Karpas-422 (cell line): Measurements from ENCODE around the gene NRROS. TPM values are rescaled to one million over a fixed set of nuclear protein-coding genes. Genes with fewer than 3 reads are reported as not detected.

Experiments used
- DNase-seq: peaks from one replicate; pipeline ENCODE4 v3.0.0-alpha.2; 2015
- H2AFZ ChIP-seq: fragments of 200-600 bp; sonication (generic); 2 replicates; pipeline ENCODE4 v1.6.1; 2014; ENCODE audit warnings: antibody characterized with exemption, low read length, mixed read lengths
- H3K27ac ChIP-seq: fragments of 200-600 bp; sonication (generic); 2 replicates; pipeline ENCODE4 v1.5.1; 2014; ENCODE audit warnings: mild to moderate bottlenecking, low read length, moderate library complexity
- H3K27me3 ChIP-seq: fragments of 200-600 bp; sonication (generic); 2 replicates; pipeline ENCODE4 v1.6.1; 2014; ENCODE audit warnings: low read length, mixed read lengths
- H3K36me3 ChIP-seq: fragments of 200-600 bp; sonication (generic); 2 replicates; pipeline ENCODE4 v1.6.1; 2014; ENCODE audit warnings: low read length, mixed read lengths; ENCODE audit not compliant: insufficient read depth
- H3K4me1 ChIP-seq: fragments of 200-600 bp; sonication (generic); 2 replicates; pipeline ENCODE4 v1.6.1; 2014; ENCODE audit warnings: mild to moderate bottlenecking, low read length, mixed read lengths
- H3K4me2 ChIP-seq: fragments of 200-600 bp; sonication (generic); 2 replicates; pipeline ENCODE4 v1.6.1; 2014; ENCODE audit warnings: low read length, low read depth, mild to moderate bottlenecking; ENCODE audit not compliant: poor library complexity, severe bottlenecking
- H3K4me3 ChIP-seq: fragments of 200-600 bp; sonication (generic); 2 replicates; pipeline ENCODE4 v1.5.1; 2014; ENCODE audit warnings: mild to moderate bottlenecking, antibody characterized with exemption, low read length, mixed read lengths
- H3K79me2 ChIP-seq: fragments of 200-600 bp; sonication (generic); 2 replicates; pipeline ENCODE4 v1.6.1; 2014; ENCODE audit warnings: mild to moderate bottlenecking, low read length, mixed read lengths
- H3K9ac ChIP-seq: fragments of 200-600 bp; sonication (generic); 2 replicates; pipeline ENCODE4 v1.6.0; 2014; ENCODE audit warnings: low read length
- H3K9me2 ChIP-seq: fragments of 200-600 bp; sonication (generic), shearing (Covaris generic); replicated peaks from 2 replicates; pipeline ENCODE4 v1.6.0; 2014; ENCODE audit warnings: mild to moderate bottlenecking, low read length, moderate library complexity; ENCODE audit not compliant: insufficient read depth
- H3K9me3 ChIP-seq: fragments of 300-700, 200-600 bp; sonication (generic); 2 replicates; pipeline ENCODE4 v1.6.1; 2014; ENCODE audit warnings: low read length, mixed read lengths
- H4K20me1 ChIP-seq: fragments of 200-600 bp; sonication (generic); 2 replicates; pipeline ENCODE4 v1.6.1; 2014; ENCODE audit warnings: mild to moderate bottlenecking, antibody characterized with exemption, low read length, low read depth; ENCODE audit not compliant: insufficient read depth
- total RNA-seq: library from RNA; depleted of rRNA; stranded (reverse); fragments of >200 nt; shearing (Covaris generic); gene quantifications from 2 replicates; pipeline ENCODE4 v1.2.3, GENCODE V29; 2014; ENCODE audit warnings: low replicate concordance

Gene NRROS
- total RNA-seq, 1 experiment from 2014 or later = 0.52 TPM

DNA sequence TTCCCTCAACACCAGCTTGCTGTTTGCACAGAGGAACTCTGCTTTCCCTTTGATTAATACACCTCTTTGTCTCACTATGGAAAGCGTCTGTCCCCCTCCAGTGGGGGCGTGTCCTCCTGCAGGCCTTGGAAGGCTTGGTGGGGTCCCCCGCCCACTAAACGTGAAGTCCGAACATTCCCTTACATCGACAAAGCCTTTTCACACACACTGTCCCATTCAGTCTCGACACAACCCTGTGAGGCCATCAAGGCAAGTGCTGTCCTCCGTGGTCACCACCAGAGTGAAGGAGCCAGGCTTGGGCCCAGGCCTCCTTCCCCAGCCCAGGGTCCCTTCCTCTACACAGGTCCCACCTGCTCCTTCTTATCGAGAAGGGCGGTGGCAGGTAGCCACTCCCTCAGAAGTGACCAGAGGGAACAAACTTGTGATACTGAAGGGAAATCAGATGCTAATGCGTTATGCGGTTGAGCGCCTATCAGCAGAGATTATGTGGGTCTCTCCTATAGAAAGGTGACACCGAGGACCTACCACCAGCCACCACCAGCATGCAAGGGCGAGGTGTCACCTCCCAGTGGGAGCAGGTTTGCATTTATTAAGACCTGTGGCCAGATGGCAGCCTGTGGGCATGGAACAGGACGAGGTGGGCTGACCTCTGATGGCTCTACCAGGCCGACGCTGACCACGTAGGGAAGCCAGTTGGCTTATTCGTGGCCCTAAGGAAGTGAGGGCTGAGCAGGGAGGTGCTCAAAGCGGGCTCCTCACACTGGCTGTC, 6.6 kb downstream of the NRROS start:
- Histone ChIP-seq H3K9me2 (no peaks in the 10 kb centered on the region), H3K79me2 (no peaks in the 10 kb centered on the region), H3K4me2 (no peak overlapping the region), H2AFZ (no peak overlapping the region), H3K4me1 (peaks cover 23% of the 10 kb centered on the region), H3K4me3 (no peak overlapping the region), H3K36me3 (no peaks in the 10 kb centered on the region), H3K9me3 (no peaks in the 10 kb centered on the region), H4K20me1 (no peaks in the 10 kb centered on the region), H3K27me3 (no peaks in the 10 kb centered on the region), H3K9ac (no peak overlapping the region), H3K27ac (no peak overlapping the region)
- DNase-seq = no peak

DNA sequence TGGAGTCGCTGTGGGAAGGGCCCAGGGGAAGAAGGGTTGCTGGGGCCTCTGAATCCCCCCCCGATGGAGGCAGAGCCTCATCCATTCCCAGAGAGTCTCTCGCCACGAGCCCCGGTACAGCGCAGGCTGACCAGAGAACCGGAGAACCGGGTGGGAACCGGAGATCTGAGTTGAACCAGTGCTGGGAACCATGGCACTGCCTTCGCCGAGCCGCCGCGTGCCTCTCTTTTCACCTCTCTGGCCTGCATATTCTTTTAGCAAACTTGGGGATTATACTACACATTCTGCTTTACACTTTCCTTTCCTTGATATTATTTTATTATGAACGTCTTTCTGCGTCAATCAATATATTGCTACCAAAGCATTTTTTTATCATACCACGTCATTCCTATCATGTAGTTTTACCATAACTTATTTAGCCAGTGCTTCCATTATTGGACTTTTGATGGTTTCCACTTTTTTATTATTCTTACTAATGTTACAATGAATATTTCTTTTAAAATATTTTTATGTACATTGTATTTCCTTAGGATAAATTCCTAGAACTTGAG, 7.2 kb downstream of the NRROS start:
- H4K20me1 ChIP-seq = no peaks in the 10 kb centered on the region
- no peaks in the 10 kb centered on the region for H3K9me3 ChIP-seq
- DNase-seq = no peak
- H3K36me3 ChIP-seq = no peaks in the 10 kb centered on the region
- peaks cover 21% of the 10 kb centered on the region for H3K4me1 ChIP-seq
- H3K9ac ChIP-seq = no peak overlapping the region
- H3K79me2 ChIP-seq = no peaks in the 10 kb centered on the region
- no peak overlapping the region for H2AFZ ChIP-seq
- H3K27ac ChIP-seq = no peak overlapping the region
- H3K27me3 ChIP-seq = no peaks in the 10 kb centered on the region
- no peak overlapping the region for H3K4me3 ChIP-seq
- no peaks in the 10 kb centered on the region for H3K9me2 ChIP-seq
- H3K4me2 ChIP-seq = no peak overlapping the region

DNA sequence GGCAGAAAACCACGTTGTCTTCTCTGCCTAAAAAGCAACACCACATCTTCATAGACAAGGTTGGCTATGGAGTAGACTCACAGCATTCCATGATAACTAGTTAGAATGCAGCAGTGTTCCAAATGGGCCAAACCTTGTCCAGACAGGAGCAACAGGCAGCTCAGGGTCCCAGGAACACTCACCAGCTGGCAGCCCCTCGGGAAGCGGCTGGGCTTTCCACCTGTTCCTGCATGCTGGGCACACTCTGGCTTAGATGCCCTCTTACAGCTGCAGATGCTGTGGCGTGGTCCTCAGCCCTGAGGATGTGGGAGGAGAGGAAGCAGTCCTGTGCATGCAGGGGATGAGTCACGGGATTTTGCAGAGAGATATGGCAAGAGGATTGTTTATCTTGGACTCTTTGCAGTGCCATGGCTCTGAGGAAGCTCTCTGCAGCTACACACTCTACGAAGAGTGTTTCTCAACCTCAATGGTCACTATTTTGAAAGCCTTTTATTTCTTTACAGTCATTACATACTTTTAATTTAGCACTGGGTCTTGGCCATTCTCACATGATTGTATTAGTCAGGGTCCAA, 11.3 kb downstream of the NRROS start:
- Histone ChIP-seq H3K4me2 (no peak overlapping the region), H3K9me3 (no peaks in the 10 kb centered on the region), H3K4me3 (no peak overlapping the region), H3K9ac (no peak overlapping the region), H3K27ac (no peak overlapping the region), H3K79me2 (no peaks in the 10 kb centered on the region), H3K9me2 (no peaks in the 10 kb centered on the region), H2AFZ (no peak overlapping the region), H4K20me1 (no peaks in the 10 kb centered on the region), H3K27me3 (no peaks in the 10 kb centered on the region), H3K36me3 (no peaks in the 10 kb centered on the region), H3K4me1 (no peaks in the 10 kb centered on the region; the same call in 1 of the 2 replicates)
- DNase-seq = no peak

DNA sequence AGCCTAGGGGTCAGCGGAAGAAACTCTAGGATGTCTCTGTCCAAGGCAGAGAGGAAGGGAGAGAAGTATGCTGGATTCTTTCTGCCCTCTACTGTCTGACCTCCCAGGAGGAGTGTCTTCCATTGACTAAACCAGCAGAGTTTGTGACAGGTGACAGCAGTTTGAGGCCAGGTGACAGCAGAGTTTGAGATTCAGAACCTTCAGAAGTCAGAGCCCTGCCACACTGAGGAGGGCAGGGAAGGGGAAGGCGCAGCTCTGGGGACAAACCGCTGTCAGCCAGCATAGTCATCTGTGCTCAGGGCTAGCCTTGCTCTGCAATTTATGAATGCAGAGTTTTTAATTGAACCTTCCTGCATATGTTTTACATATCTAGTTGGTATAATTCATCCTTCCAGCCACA, 12.3 kb downstream of the NRROS start:
- H2AFZ ChIP-seq = no peak overlapping the region
- H3K27ac ChIP-seq = no peak overlapping the region
- H3K27me3 ChIP-seq = no peaks in the 10 kb centered on the region
- no peak overlapping the region for H3K4me2 ChIP-seq
- no peaks in the 10 kb centered on the region for H3K79me2 ChIP-seq
- H4K20me1 ChIP-seq = no peaks in the 10 kb centered on the region
- no peak for DNase-seq
- H3K4me1 ChIP-seq = no peaks in the 10 kb centered on the region
- H3K9me2 ChIP-seq = no peaks in the 10 kb centered on the region
- H3K4me3 ChIP-seq = no peak overlapping the region
- no peaks in the 10 kb centered on the region for H3K9me3 ChIP-seq
- no peaks in the 10 kb centered on the region for H3K36me3 ChIP-seq
- no peak overlapping the region for H3K9ac ChIP-seq

DNA sequence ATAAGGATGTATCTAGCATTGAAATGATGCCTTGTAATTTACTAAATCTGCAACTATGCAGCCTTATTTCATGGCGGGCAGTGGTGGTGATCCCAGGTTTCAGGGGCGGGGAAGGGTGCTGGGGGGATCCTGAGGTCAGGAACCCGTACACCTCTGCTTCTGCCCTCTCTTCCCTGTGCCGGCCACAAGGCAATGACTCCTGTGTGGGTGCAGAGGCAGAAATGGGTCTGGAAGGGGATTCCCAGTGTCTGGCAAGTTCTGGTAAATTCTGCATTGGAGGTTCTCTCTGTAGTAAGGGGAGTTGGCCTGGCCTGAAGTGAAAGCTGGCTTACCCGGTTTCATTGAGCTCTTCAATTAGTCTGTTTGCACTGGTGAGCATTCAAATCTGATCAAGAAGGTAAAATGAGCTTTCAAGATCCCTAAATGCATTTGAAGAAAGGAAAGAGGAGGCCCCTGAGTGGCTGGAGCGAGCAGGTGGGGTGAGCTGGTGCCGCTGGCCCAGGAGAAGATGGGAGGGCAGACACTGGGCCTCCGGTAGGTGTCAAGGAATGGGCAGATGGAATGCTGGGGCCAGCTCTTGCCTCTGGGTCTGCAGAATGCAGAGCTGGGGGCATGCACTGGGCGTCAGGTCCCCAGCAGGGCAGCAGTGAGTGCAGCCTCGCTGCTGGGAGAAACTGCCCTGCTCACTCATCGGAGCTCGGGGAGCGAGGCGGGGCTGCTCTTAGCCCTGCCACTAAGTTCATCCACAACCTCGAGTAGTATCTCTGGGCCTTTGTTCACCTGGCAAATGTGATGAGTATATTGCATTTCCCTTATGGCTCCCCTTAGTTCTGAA, 13.7 kb downstream of the NRROS start:
- no peak overlapping the region for H2AFZ ChIP-seq
- no peak overlapping the region for H3K4me2 ChIP-seq
- no peaks in the 10 kb centered on the region for H3K4me1 ChIP-seq
- no peaks in the 10 kb centered on the region for H3K9me3 ChIP-seq
- no peaks in the 10 kb centered on the region for H3K79me2 ChIP-seq
- H3K27ac ChIP-seq = no peak overlapping the region
- H3K9ac ChIP-seq = no peak overlapping the region
- H4K20me1 ChIP-seq = no peaks in the 10 kb centered on the region
- H3K9me2 ChIP-seq = no peaks in the 10 kb centered on the region
- H3K36me3 ChIP-seq = no peaks in the 10 kb centered on the region
- no peaks in the 10 kb centered on the region for H3K27me3 ChIP-seq
- H3K4me3 ChIP-seq = no peak overlapping the region
- no peak for DNase-seq

DNA sequence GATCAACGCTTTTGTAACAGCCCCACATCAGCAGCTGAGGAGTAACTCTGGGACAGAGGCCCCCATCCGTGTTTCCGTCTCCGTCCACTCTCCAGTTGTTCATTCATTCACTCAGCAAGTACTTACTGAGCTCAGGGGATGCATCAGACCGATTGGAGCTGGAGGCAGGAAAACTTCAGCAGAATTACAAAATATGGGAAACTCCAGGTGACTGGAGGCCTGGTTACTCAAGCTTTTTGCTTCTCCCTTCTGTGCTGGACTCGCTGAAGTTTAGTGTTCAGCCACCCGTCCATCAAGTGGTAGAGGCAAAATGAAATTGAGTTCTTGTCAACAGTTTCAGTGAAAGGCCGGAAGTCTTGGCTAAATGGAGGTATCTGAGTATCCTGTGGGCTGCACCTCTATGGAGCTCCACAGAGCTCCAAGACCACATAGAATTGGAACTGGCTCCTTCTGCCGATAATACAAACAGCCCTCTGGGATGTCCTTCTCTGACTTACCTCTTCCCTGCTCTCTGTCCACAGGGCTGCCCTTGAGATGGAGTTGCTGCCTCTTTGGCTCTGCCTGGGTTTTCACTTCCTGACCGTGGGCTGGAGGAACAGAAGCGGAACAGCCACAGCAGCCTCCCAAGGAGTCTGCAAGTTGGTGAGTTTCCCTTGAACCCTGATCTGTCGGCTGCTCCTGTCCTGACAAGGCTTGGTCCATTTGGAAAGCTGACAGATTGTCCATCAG, 14.7 kb downstream of the NRROS start:
- H3K9ac ChIP-seq = no peak overlapping the region
- no peaks in the 10 kb centered on the region for H3K79me2 ChIP-seq

DNA sequence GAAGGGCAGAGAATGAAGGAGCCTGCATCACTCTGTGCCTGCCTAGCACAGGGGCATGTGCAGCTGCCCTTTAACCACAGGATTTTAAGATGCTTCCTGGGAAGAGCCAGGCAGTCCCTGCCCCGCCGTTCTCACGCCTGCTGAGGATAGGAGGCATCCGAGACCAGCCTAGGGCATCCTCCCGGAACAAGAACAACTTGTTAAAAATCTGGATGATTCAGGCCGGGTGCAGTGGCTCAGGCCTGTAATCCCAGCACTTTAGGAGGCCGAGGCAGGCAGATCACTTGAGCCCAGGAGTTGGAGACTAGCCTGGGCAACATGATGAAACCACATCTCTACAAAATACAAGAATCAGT, 15.2 kb downstream of the NRROS start:
- H3K79me2 ChIP-seq = no peaks in the 10 kb centered on the region
- H3K4me3 ChIP-seq = no peak overlapping the region
- no peaks in the 10 kb centered on the region for H3K9me2 ChIP-seq
- no peaks in the 10 kb centered on the region for H3K27me3 ChIP-seq
- H3K9ac ChIP-seq = no peak overlapping the region
- H4K20me1 ChIP-seq = no peaks in the 10 kb centered on the region
- no peak overlapping the region for H2AFZ ChIP-seq
- no peak overlapping the region for H3K27ac ChIP-seq
- no peaks in the 10 kb centered on the region for H3K36me3 ChIP-seq
- no peaks in the 10 kb centered on the region for H3K9me3 ChIP-seq
- H3K4me1 ChIP-seq = no peaks in the 10 kb centered on the region
- H3K4me2 ChIP-seq = no peak overlapping the region
- DNase-seq = no peak

More for the DNA sequence above, 14.7 kb downstream of the NRROS start:
- no peak for DNase-seq
- no peak overlapping the region for H2AFZ ChIP-seq
- H3K36me3 ChIP-seq = no peaks in the 10 kb centered on the region
- H3K4me3 ChIP-seq = no peak overlapping the region
- H3K27ac ChIP-seq = no peak overlapping the region
- H4K20me1 ChIP-seq = no peaks in the 10 kb centered on the region
- H3K4me1 ChIP-seq = no peaks in the 10 kb centered on the region
- H3K9me2 ChIP-seq = no peaks in the 10 kb centered on the region
- no peaks in the 10 kb centered on the region for H3K9me3 ChIP-seq
- no peak overlapping the region for H3K4me2 ChIP-seq
- H3K27me3 ChIP-seq = no peaks in the 10 kb centered on the region
